Osteoblast (primary cell): ENCODE measurements around the gene BOD1. TPM values are rescaled to one million over a fixed set of nuclear protein-coding genes. Genes with fewer than 3 reads are reported as not detected.

Experiments used
- DNase-seq: peaks from one replicate; pipeline ENCODE4 v3.0.0; 2011; ENCODE audit warnings: low spot score, mixed read lengths; ENCODE audit not compliant: insufficient read length; ENCODE audit errors: missing footprints
- H2AFZ ChIP-seq: 2 replicates; pipeline ENCODE4 v1.6.0; 2011; ENCODE audit warnings: mild to moderate bottlenecking, low read length
- H3K27ac ChIP-seq: 2 replicates; pipeline ENCODE4 v1.5.1; 2011; ENCODE audit warnings: mild to moderate bottlenecking, low read depth, low read length, moderate library complexity
- H3K27me3 ChIP-seq: 2 replicates; pipeline ENCODE4 v1.6.0; 2012; ENCODE audit warnings: mild to moderate bottlenecking, control low read depth, inconsistent platforms, low read length, moderate library complexity; ENCODE audit not compliant: insufficient read depth
- H3K36me3 ChIP-seq: 2 replicates; pipeline ENCODE4 v1.5.1; 2011; ENCODE audit warnings: mild to moderate bottlenecking, low read length, control low read depth, moderate library complexity; ENCODE audit not compliant: insufficient read depth
- H3K4me1 ChIP-seq: 2 replicates; pipeline ENCODE4 v1.5.1; 2011; ENCODE audit warnings: mild to moderate bottlenecking, low read length, control low read depth, moderate library complexity; ENCODE audit not compliant: insufficient read depth
- H3K4me2 ChIP-seq: 2 replicates; pipeline ENCODE4 v1.6.0; 2011; ENCODE audit warnings: mild to moderate bottlenecking, low read length; ENCODE audit not compliant: insufficient read depth
- H3K4me3 ChIP-seq: fragments of 200-600 bp; sonication (generic); 3 replicates; pipeline ENCODE4 v1.5.1; 2012; ENCODE audit warnings: mild to moderate bottlenecking, low read length, inconsistent platforms; ENCODE audit not compliant: insufficient read depth
- H3K79me2 ChIP-seq: 2 replicates; pipeline ENCODE4 v1.6.0; 2012; ENCODE audit warnings: mild to moderate bottlenecking, low read length, control low read depth, inconsistent platforms; ENCODE audit not compliant: insufficient read depth
- H3K9me3 ChIP-seq: 2 replicates; pipeline ENCODE4 v1.5.1; 2011; ENCODE audit warnings: low read depth, low read length, control low read depth
- H4K20me1 ChIP-seq: 2 replicates; pipeline ENCODE4 v1.6.0; 2012; ENCODE audit warnings: mild to moderate bottlenecking, low read length, control low read depth; ENCODE audit not compliant: insufficient read depth
- total RNA-seq: library from RNA; depleted of rRNA; stranded (reverse); fragments of >200 nt; gene quantifications from 2 replicates; pipeline ENCODE4 v1.2.3, GENCODE V29; 2012
- TF ChIP-seq, protein P1 (sequence below): IDR thresholded peaks from 2 replicates; pipeline ENCODE4 v1.5.1; 2011; ENCODE audit warnings: mild to moderate bottlenecking, low read depth, low read length, moderate library complexity; ENCODE audit errors: extremely low read depth

The BOD1 gene
- total RNA-seq, 1 donor: 90.5 TPM

- no peaks in the 10 kb centered on the region for H3K79me2 ChIP-seq
- no peaks in the 10 kb centered on the region for H3K9me3 ChIP-seq
- peak; percentile 72 for DNase-seq
- H3K4me3 ChIP-seq: no peak overlapping the region
- peak overlapping the region; percentile 66 for H2AFZ ChIP-seq
- no peak overlapping the region for H3K4me2 ChIP-seq
- no peak overlapping the region for H3K27ac ChIP-seq
- H3K4me1 ChIP-seq: peaks cover 9% of the 10 kb centered on the region
- no peaks in the 10 kb centered on the region for H3K36me3 ChIP-seq
- no peaks in the 10 kb centered on the region for H4K20me1 ChIP-seq
- peaks cover 19% of the 10 kb centered on the region for H3K27me3 ChIP-seq
- TF ChIP-seq, protein P1, sequence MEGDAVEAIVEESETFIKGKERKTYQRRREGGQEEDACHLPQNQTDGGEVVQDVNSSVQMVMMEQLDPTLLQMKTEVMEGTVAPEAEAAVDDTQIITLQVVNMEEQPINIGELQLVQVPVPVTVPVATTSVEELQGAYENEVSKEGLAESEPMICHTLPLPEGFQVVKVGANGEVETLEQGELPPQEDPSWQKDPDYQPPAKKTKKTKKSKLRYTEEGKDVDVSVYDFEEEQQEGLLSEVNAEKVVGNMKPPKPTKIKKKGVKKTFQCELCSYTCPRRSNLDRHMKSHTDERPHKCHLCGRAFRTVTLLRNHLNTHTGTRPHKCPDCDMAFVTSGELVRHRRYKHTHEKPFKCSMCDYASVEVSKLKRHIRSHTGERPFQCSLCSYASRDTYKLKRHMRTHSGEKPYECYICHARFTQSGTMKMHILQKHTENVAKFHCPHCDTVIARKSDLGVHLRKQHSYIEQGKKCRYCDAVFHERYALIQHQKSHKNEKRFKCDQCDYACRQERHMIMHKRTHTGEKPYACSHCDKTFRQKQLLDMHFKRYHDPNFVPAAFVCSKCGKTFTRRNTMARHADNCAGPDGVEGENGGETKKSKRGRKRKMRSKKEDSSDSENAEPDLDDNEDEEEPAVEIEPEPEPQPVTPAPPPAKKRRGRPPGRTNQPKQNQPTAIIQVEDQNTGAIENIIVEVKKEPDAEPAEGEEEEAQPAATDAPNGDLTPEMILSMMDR: no peak
Observed at GRCh38 chr5:173625261-173625660, 8.8 kb upstream of the BOD1 start.

DNA sequence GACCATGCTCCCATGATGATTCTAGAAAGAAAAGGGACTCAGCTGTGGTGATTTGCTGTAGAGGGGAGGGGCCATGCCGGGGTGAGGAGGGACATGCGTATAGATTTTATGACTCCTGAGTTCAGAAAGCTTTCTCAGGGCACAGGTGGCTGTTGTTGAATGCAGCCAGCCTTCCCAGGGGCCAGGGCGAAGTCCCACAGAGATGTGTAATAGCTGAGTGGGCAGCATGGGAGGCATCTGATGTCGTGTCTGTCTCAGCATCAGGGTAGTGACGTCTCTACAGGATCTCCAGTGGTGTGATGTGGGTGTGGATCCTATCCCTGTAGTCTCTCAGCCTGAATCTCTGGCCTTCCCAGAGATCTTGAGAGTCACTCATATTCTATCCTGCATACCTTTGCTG is 7.8 kb upstream of the BOD1 start:
- Histone ChIP-seq H3K4me3 (no peak overlapping the region), H3K4me1 (peaks cover 9% of the 10 kb centered on the region), H3K79me2 (no peaks in the 10 kb centered on the region), H3K27me3 (peaks cover 19% of the 10 kb centered on the region), H3K27ac (no peak overlapping the region), H3K9me3 (no peaks in the 10 kb centered on the region), H3K36me3 (no peaks in the 10 kb centered on the region), H4K20me1 (no peaks in the 10 kb centered on the region), H2AFZ (no peak overlapping the region), H3K4me2 (no peak overlapping the region)
- TF ChIP-seq, protein P1: no peak
- no peak for DNase-seq

GRCh38 chr5:173623789-173624188 is 7.3 kb upstream of the BOD1 start:
- Histone ChIP-seq H3K4me1 (peaks cover 9% of the 10 kb centered on the region), H2AFZ (no peak overlapping the region), H3K27me3 (peaks cover 19% of the 10 kb centered on the region), H3K9me3 (no peaks in the 10 kb centered on the region), H3K4me2 (no peak overlapping the region), H3K79me2 (no peaks in the 10 kb centered on the region), H3K4me3 (no peak overlapping the region), H4K20me1 (no peaks in the 10 kb centered on the region), H3K36me3 (no peaks in the 10 kb centered on the region), H3K27ac (no peak overlapping the region)
- TF ChIP-seq, protein P1: no peak
- DNase-seq: no peak

- peaks cover 16% of the 10 kb centered on the region for H3K27me3 ChIP-seq
- no peak overlapping the region for H3K27ac ChIP-seq
- H3K4me3 ChIP-seq: no peak overlapping the region
- TF ChIP-seq, protein P1: no peak
- no peaks in the 10 kb centered on the region for H3K9me3 ChIP-seq
- no peaks in the 10 kb centered on the region for H3K36me3 ChIP-seq
- peaks cover 9% of the 10 kb centered on the region for H3K4me1 ChIP-seq
- no peaks in the 10 kb centered on the region for H3K79me2 ChIP-seq
- no peak overlapping the region for H3K4me2 ChIP-seq
- no peaks in the 10 kb centered on the region for H4K20me1 ChIP-seq
- H2AFZ ChIP-seq: no peak overlapping the region
- no peak for DNase-seq
Observed at GRCh38 chr5:173623296-173623771, 6.9 kb upstream of the BOD1 start.
